IPS-15b (cell line): ENCODE results near the gene DPP9.
A peak's percentile ranks its signal among the peaks of the same experiment; 100 is the strongest.

ENCODE experiments used
- H3K27me3 ChIP-seq: one replicate; pipeline ENCODE4 v1.6.1; 2013; ENCODE audit warnings: low read length; ENCODE audit not compliant: control insufficient read depth, insufficient read depth
- H3K36me3 ChIP-seq: one replicate; pipeline ENCODE4 v1.6.1; 2013; ENCODE audit warnings: low read length; ENCODE audit not compliant: control insufficient read depth, insufficient read depth
- H3K4me1 ChIP-seq: one replicate; pipeline ENCODE4 v1.6.1; 2013; ENCODE audit warnings: mild to moderate bottlenecking, low read length; ENCODE audit not compliant: control insufficient read depth, insufficient read depth
- H3K4me3 ChIP-seq: one replicate; pipeline ENCODE4 v1.5.1; 2013; ENCODE audit warnings: low read depth, low read length
- H3K9ac ChIP-seq: one replicate; pipeline ENCODE4 v1.6.1; 2013; ENCODE audit warnings: low read depth, mild to moderate bottlenecking, low read length
- H3K9me3 ChIP-seq: one replicate; pipeline ENCODE4 v1.6.1; 2013; ENCODE audit warnings: mild to moderate bottlenecking, low read length; ENCODE audit not compliant: control insufficient read depth, insufficient read depth

Gene DPP9

GRCh38 chr19:4723595-4724514, at the start of gene DPP9:
Gene DPP9, minus strand, starts transcription at chr19:4723842. Its CDS starts 3,936 bp downstream, at chr19:4719906.
- H3K36me3 ChIP-seq: peaks cover 13% of the 10 kb centered on the region
- no peaks in the 10 kb centered on the region for H3K27me3 ChIP-seq
- H3K9ac ChIP-seq: peak within 1 kb of the TSS; percentile 91
- H3K9me3 ChIP-seq: no peaks in the 10 kb centered on the region
- H3K4me3 ChIP-seq: peak within 1 kb of the TSS; percentile 99
- no peaks in the 10 kb centered on the region for H3K4me1 ChIP-seq

DNA sequence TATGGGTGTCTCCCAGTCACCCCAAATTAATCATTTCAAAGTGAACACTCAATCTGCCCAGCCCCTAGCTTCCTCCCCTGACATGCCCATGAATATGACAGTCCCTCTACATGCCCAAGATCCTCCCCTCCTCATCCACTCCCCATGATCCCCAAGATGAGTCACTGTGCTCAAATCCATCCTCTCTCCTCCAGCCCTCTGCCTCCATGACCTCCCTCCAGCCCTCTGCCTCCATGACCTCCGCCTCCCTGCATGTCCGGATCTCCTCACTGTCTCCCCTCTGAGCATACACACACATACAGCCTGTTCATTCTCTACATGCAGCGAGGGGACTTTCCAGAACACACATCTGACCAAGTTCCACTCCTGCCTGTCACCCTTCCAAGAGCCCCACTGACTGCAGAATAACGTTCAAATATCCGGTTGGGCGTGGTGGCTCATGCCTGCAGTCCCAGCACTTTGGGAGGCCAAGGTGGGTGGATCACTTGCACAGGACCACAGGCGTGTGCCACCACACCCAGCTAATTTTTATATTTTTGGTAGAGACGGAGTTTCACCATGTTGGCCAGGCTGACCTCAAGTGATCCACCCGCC, 49.5 kb upstream of the DPP9 start:
- Histone ChIP-seq H3K36me3 (no peaks in the 10 kb centered on the region), H3K27me3 (peaks cover 11% of the 10 kb centered on the region), H3K9me3 (no peaks in the 10 kb centered on the region), H3K4me3 (no peak overlapping the region), H3K9ac (no peak overlapping the region), H3K4me1 (no peaks in the 10 kb centered on the region)

DNA sequence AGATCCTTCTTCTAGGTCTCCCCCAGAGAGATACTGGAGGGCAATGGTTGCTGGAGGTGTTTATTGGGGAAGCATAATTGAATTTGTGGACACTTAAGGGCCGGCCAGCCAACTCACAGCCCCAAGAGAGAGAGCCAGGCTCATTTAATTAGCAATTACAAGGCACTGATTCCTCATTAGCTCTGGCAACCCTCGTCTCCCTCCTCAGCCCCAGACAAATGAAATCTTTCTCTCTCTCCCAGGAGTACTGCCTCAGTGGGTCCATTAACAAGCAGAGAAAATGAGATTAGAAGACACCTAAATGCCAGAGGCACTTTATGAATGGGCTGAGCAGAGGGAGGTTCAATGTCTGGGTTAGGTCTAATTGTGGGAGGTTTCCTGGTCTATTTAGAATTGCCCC, 48.9 kb upstream of the DPP9 start:
- no peaks in the 10 kb centered on the region for H3K9me3 ChIP-seq
- no peak overlapping the region for H3K4me3 ChIP-seq
- no peaks in the 10 kb centered on the region for H3K4me1 ChIP-seq
- no peak overlapping the region for H3K9ac ChIP-seq
- no peaks in the 10 kb centered on the region for H3K36me3 ChIP-seq
- peaks cover 11% of the 10 kb centered on the region for H3K27me3 ChIP-seq

DNA sequence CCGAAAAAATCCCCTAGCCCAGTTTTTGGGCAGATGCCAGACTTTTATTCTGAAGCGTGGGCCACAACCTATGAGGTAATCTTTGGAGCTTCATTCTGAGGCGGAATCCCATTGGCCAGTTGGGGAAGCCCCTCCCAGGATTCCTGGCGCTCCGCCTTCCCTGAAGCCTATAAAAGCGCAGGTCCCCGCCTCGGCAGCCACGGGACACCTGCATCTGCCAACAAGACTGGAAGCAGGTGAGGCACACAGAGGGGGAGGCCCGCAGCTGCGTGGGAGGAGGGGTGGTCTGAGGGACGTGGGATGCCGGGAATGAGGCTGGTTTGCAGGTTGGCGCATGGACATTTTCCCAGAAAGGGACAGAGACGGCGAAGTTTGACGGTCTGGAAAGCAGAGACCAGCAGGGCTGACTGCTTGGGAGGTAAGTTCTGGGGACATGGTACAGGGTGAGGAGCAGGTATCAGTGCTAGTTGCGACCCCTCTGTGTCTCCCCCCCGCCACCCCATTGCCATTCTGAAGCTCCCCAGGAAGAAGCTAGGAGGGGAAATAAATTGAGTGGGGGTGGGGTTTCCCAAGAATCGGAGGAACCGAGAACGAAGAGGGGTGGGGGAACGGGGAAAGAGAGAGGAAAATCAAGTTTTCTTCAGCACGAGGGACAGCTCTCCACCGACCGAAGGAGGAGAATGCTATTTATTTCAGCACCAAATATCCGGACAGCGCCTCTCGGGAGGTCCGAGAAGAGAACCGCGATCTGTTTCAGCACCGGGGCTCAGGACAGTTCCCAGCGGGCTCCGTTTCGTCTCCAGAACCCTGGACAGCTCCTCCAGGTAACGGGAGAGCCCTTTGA, 45.5 kb upstream of the DPP9 start:
- Histone ChIP-seq H3K9me3 (no peaks in the 10 kb centered on the region), H3K4me1 (no peaks in the 10 kb centered on the region), H3K4me3 (peak overlapping the region; percentile 47), H3K27me3 (peaks cover 9% of the 10 kb centered on the region), H3K36me3 (no peaks in the 10 kb centered on the region), H3K9ac (no peak overlapping the region)

- no peak overlapping the region for H3K4me3 ChIP-seq
- no peak overlapping the region for H3K9ac ChIP-seq
- H3K36me3 ChIP-seq: no peaks in the 10 kb centered on the region
- peaks cover 1% of the 10 kb centered on the region for H3K27me3 ChIP-seq
- no peaks in the 10 kb centered on the region for H3K4me1 ChIP-seq
- H3K9me3 ChIP-seq: no peaks in the 10 kb centered on the region
These were observed 40.7 kb upstream of the DPP9 start for GRCh38 chr19:4764393-4764660.

DNA sequence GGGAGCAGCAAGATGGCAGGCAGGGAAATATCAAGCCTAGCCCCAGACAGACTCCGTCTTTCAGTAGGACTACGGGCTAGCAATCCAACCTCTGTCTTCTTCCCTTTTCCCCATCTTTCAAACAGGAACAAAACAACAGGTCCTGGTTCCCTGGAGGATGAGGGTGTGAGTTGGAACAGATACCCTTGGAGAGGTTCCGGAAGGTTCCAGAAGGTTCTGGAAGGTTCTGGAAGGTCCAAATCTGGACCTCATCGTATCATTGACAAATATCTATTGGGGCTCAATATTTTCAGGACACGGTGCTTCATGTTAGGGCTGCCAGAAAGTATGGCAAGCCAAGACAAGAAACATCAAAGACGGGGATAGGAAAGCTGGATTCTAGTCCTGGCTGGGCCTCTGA, 39.4 kb upstream of the DPP9 start:
- Histone ChIP-seq H3K4me3 (no peak overlapping the region), H3K9ac (no peak overlapping the region), H3K36me3 (no peaks in the 10 kb centered on the region), H3K4me1 (no peaks in the 10 kb centered on the region), H3K27me3 (peaks cover 9% of the 10 kb centered on the region), H3K9me3 (no peaks in the 10 kb centered on the region)

DNA sequence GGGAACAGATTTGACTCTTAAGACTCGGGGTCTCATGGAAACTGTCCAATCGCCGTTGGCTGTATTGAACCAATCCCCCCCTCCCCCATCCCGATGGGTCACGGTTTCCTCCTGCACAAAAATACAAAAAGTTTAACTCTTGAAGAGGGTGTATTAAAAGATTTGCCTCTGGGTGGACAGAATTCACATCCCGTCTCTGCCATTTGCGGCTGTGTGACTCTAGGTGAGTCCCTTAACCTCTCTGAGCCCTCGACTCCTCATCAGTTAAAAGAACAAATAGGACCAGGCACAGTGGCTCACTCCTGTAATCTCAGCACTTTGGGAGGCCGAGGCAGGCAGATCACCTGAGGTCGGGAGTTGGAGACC, 36.6 kb upstream of the DPP9 start:
- no peaks in the 10 kb centered on the region for H3K9me3 ChIP-seq
- H3K4me1 ChIP-seq: no peaks in the 10 kb centered on the region
- no peaks in the 10 kb centered on the region for H3K36me3 ChIP-seq
- H3K27me3 ChIP-seq: peaks cover 9% of the 10 kb centered on the region
- no peak overlapping the region for H3K9ac ChIP-seq
- peak overlapping the region; percentile 56 for H3K4me3 ChIP-seq

DNA sequence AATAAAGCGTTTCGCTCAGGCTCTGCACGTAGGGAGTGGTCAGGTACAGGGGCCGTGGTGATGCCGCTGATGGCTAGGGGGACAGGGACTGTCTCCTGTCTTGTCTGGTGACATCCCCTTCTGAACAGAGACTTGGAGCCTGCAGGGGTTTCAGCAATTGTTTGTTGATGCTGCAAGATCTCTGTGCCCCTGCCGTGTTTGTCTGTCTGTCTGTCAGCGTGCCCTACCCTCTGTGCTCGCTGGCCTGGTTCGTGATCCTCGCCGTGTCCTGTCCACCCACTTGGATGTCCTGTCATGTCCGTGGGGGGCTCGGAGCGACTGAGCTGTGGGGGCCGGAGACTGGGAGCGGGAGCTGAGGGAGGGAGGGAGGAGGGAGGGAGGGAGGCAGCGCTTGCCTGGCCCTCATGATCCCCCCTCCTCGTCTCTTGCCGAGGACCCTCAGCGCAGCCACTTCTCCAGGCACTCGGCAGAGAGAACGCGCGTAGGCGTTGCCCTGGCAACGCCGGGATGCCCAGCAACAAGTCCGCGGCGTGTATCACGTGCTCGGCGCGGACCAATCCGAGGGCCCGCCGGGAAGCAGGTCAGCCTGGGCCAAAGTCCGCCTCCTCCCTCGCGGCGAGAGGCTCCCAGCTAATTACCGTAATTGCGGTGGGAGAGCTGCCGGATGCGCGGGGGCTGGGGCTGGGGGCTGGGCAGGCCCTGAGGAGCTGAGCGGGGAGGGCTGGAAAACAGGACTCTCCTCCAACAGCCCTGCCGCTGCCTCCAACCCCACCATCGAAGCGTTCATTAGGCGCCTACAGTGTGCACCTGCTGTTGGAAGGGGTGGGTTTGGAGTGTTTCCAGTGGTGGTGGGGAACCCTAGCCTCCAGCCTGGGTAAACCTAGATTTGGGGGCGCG, 36.0 kb upstream of the DPP9 start:
- no peaks in the 10 kb centered on the region for H3K9me3 ChIP-seq
- no peak overlapping the region for H3K9ac ChIP-seq
- peaks cover 9% of the 10 kb centered on the region for H3K27me3 ChIP-seq
- no peaks in the 10 kb centered on the region for H3K4me1 ChIP-seq
- peak overlapping the region; percentile 56 for H3K4me3 ChIP-seq
- H3K36me3 ChIP-seq: no peaks in the 10 kb centered on the region

GRCh38 chr19:4758659-4759058, 35.0 kb upstream of the DPP9 start:
- Histone ChIP-seq H3K4me1 (no peaks in the 10 kb centered on the region), H3K9me3 (no peaks in the 10 kb centered on the region), H3K27me3 (peaks cover 9% of the 10 kb centered on the region), H3K4me3 (no peak overlapping the region), H3K9ac (no peak overlapping the region), H3K36me3 (no peaks in the 10 kb centered on the region)

DNA sequence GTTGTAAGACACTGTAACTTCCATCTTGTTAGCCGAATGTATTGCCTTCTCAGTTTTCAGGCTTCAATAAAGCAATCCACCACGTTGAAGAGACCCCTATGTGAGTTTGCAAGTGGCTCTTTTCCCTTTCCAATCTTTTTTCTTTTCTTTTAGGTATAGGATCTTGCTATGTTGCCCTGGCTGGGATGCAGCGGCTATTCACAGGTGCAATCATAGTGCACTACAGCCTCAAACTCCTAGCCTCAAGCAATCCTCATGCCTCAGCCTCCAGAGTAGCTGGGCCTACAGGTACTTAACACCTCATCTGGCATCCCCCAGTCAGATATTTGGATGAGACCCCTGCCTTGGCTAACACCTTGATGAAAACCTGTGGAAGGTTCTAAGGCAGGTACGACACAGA, 34.4 kb upstream of the DPP9 start:
- peaks cover 9% of the 10 kb centered on the region for H3K27me3 ChIP-seq
- no peak overlapping the region for H3K9ac ChIP-seq
- no peaks in the 10 kb centered on the region for H3K4me1 ChIP-seq
- H3K4me3 ChIP-seq: no peak overlapping the region
- no peaks in the 10 kb centered on the region for H3K9me3 ChIP-seq
- H3K36me3 ChIP-seq: no peaks in the 10 kb centered on the region

DNA sequence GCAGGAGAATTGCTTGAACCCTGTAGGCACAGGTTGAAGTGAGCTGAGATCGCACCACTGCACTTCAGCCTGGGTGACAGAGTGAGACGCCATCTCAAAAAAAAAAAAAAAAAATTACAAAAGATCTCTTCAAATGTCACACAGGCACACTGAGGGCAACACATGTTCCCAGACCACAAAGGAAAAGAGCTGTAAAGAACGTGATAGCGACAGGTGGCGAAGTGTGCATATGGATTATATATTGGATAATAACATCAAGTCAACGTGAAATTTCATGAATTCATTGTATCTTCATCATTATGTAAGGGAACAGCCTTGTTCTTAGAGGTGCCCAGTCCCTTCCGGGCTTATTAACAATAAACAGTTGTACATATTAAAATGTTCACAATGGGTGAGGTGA, 31.8 kb upstream of the DPP9 start:
- Histone ChIP-seq H3K4me1 (no peaks in the 10 kb centered on the region), H3K9me3 (no peaks in the 10 kb centered on the region), H3K36me3 (no peaks in the 10 kb centered on the region), H3K9ac (no peak overlapping the region), H3K27me3 (peaks cover 9% of the 10 kb centered on the region), H3K4me3 (no peak overlapping the region)
